ENCODE data around the gene CNTRL. TPM values are rescaled to one million over a fixed set of nuclear protein-coding genes. Genes with fewer than 3 reads are reported as not detected.

The CNTRL gene
- total RNA-seq, 1 donor from 2014 or later = 27.6 TPM

DNA sequence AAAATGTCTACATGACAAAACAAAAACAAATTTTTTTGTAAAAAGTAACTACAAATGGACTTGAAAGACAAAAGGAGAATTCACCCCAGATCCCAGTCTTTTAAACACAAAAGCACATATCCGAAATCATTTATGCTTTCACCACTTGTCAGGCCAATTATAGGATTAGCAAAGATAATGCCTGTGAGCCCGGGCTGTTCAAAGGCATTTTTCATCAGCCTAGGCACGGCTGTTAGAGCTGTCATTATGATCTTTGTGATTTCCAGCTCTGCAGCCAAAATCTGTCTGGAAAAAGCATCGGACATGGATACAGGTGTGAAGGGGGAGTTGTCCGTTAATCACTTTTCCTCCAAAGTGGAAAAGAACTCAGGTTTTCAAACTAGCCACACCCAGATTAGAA lies 150.5 kb downstream of the CNTRL start:
- Mint-ChIP-seq H3K27ac (ENCODE audit: unreplicated experiment) (no peak overlapping the region), H3K4me3 (no peak overlapping the region), H3K4me1 (peaks cover 21% of the 10 kb centered on the region), H3K36me3 (ENCODE audit: low read depth) (no peaks in the 10 kb centered on the region), H3K27me3 (ENCODE audit: low read depth) (no peaks in the 10 kb centered on the region), H3K9me3 (no peaks in the 10 kb centered on the region)
- no peak for TF ChIP-seq CTCF (conservative IDR thresholded peaks at IDR 0.05)
- no peak for DNase-seq (ENCODE audit: low read depth, low spot score)

DNA sequence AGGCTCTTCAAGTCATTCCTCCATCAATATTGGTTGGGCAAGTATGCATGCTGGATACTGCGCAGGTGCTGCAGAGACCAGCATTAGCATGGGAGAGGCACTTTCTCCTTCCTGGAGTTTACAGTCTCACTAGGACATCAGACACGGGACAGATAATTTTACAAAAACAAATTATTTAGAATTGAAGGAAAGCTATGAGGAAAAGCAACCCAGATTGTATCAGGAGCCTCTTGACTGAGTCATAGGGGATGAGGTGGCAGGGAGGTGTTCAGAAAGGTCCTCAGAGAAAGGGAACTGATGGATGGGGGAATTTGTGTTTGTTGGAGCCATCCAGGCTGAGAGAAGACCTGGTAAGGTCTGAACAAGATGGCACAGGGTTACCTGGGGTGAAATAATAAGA lies 151.4 kb downstream of the CNTRL start:
- TF ChIP-seq CTCF (conservative IDR thresholded peaks at IDR 0.05) = no peak
- H3K27me3 Mint-ChIP-seq (ENCODE audit: low read depth) = no peaks in the 10 kb centered on the region
- no peaks in the 10 kb centered on the region for H3K36me3 Mint-ChIP-seq (ENCODE audit: low read depth)
- H3K9me3 Mint-ChIP-seq = no peaks in the 10 kb centered on the region
- H3K4me1 Mint-ChIP-seq = peaks cover 12% of the 10 kb centered on the region
- no peak for DNase-seq (ENCODE audit: low read depth, low spot score)
- H3K4me3 Mint-ChIP-seq = no peak overlapping the region
- H3K27ac Mint-ChIP-seq (ENCODE audit: unreplicated experiment) = no peak overlapping the region

Other genes with a start within 250 kb of the CNTRL start
- gene PSMD5, start 232.0 kb upstream of the CNTRL start, total RNA-seq = 54.3 and 54.5 TPM in 2 replicates
- gene PHF19, start 197.8 kb upstream of the CNTRL start, total RNA-seq = 100.0 and 110 TPM in 2 replicates
- 3.5 and 3.8 TPM in 2 replicates for gene TRAF1, start 148.2 kb upstream of the CNTRL start, total RNA-seq
- gene C5, start 24.7 kb upstream of the CNTRL start, total RNA-seq = 8.3 and 9.4 TPM in 2 replicates
- 59.7 and 62.2 TPM in 2 replicates for gene RAB14, start 126.9 kb downstream of the CNTRL start, total RNA-seq
- 77.2 and 84.7 TPM in 2 replicates for gene GSN, start 193.2 kb downstream of the CNTRL start, total RNA-seq